IPS-NIHi7 (cell line): ENCODE data around the gene ADORA1.

Experiments used
- DNase-seq: peaks from one replicate; pipeline ENCODE4 v3.0.0; 2012; ENCODE audit warnings: mixed read lengths; ENCODE audit errors: extremely low spot score

ADORA1 gene

GRCh38 chr1:203186446-203187303 lies 59.1 kb downstream of the ADORA1 start, which contains the start of gene CHI3L1:
CHI3L1 (minus strand) TSS chr1:203186704; CDS start chr1:203186623, 81 bp downstream.
- DNase-seq, result peak; percentile 51

GRCh38 chr1:203187304-203187685 lies 59.8 kb downstream of the ADORA1 start:
- no peak for DNase-seq

- no peak for DNase-seq
Measured at GRCh38 chr1:203187689-203188264, 60.3 kb downstream of the ADORA1 start.

DNA sequence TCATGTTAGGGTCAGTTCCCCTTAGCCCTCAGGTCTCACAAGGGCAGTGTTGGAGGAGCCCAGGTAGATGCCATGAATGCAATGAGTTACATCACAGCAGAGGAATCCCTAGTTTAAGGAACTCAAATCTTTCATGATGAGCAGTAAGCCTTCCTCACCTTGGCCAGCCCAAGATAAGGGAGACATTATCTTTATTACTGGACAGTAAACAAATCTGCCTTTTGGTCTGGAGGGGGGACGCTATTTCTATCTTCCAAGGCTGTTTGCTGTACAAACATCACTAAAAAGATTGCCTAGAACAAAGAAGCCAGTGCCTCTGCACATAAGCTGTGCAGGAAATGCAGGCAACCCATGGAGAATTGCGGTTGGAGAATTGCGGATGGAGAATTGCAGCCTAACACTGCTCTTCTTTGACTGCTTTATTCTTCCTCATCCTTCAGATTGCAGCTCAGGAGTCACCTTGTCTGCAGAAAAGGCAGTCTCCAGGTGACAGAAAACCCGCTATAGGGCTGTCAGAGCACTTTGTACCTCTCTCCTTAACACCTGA lies 61.2 kb downstream of the ADORA1 start:
- no peak for DNase-seq

DNA sequence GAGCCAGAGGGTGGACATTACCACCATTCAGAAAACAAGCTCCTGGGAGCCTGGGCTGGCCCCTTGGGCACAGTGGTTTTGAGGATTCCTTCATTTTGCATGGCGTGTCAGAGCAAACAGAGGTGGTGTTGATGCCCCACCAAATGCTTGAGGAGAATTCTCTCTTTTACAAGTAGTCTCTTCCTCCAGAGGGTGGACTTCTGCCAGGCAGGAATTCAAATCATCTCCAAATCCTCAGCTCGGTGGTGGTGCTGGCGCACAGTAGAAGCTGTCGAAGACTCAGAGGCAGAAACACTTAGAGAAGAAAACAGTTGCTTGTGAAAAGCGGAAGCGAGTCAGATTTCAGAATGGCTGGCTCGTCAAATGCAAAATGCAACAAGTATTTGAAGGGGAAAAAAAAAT lies 62.4 kb downstream of the ADORA1 start:
- no peak for DNase-seq

GRCh38 chr1:203190949-203191348 lies 63.4 kb downstream of the ADORA1 start:
- no peak for DNase-seq

DNA sequence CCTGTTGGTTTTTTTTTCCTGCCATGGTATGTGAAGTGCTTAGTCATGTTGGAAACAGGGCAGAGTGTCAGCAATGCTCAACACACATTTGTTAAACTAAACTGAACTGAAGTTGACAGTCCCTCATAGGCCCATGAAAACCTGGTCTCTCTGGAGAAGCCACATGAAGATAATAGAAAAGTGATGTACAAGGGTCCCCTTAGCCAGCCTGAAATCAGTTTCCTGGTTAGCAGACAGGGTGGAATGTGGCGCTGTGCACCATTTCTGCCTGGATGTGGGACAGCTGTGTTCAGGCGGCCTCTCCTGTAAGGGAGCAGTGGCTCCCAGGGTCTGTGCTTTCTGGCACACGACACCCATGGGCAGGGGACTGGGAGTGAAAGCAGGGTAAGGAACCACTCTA lies 68.8 kb downstream of the ADORA1 start:
- no peak for DNase-seq

GRCh38 chr1:203197625-203198024 lies 70.1 kb downstream of the ADORA1 start:
- DNase-seq, result no peak

- DNase-seq, result no peak
Measured at GRCh38 chr1:203199002-203199401, 71.5 kb downstream of the ADORA1 start.

DNA sequence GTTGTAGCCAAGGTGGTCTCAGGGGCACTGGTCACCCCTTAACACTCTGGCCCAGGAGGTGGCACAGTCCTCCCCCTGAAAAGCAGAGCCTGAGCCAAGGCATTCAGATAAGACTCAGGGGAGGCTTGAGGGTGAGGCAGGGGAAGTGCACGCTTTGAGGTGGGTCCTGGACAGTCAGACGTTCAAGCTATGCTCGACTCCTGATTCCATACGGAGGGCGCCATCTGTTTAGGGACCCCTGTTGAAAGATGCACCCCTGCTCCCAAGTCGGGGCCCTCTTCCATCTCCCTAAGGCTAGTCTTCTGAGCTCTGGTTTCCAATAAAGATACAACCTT lies 71.9 kb downstream of the ADORA1 start:
- no peak for DNase-seq

DNA sequence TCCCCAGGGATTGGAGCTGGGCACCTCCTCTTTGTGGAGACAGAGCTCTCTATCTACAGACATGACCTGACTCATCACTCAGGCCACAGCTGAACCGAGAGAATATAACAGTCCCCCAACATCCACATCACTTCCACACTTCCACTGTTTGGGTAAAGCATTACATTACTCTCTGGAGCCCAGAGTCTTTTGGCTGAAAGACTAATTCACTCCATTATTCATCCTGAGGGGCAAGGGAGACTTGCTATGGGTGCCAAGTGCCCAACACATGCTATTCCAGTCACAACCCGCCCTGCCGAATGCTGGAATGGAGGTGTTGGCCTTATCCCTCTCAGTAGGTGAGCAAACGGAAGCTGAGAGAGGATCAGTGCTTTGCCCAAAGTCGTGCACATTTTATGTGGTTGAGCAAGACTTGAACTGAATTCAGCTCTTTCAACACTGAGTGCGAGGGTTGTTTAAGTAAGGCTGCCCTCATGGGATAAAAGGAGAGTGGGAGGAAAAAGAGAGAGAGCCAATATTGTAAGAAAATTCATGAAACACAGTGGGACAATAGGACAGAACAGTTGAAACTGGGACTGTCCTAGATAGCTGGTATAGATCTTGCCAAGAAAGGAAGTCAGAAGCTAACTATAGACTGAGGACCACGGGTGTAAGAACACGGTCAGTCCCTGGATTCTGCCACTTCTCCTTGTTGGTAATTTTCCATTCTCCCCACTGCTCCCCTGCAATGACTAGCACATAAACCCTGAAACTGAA lies 72.5 kb downstream of the ADORA1 start:
- no peak for DNase-seq

DNA sequence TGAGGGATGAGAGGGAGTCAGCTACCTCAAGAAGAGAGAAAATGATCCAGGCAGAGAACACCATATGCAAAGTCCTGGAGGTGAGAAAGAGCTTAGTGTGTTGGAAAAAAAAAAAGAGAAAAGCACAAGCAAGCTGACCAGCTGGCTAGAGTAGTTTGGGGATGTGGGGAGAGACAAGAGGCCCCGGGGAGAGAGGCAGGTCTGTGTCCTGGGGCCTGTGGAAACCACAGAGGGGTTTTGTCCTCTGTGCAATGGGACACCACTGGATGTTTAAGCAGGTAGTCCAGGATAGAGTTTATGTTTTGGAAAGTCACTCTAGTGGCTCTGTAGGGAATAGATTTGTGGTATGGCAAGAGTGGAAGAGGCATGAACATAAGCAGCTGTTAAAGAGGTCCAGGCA lies 73.4 kb downstream of the ADORA1 start:
- DNase-seq, result no peak

DNA sequence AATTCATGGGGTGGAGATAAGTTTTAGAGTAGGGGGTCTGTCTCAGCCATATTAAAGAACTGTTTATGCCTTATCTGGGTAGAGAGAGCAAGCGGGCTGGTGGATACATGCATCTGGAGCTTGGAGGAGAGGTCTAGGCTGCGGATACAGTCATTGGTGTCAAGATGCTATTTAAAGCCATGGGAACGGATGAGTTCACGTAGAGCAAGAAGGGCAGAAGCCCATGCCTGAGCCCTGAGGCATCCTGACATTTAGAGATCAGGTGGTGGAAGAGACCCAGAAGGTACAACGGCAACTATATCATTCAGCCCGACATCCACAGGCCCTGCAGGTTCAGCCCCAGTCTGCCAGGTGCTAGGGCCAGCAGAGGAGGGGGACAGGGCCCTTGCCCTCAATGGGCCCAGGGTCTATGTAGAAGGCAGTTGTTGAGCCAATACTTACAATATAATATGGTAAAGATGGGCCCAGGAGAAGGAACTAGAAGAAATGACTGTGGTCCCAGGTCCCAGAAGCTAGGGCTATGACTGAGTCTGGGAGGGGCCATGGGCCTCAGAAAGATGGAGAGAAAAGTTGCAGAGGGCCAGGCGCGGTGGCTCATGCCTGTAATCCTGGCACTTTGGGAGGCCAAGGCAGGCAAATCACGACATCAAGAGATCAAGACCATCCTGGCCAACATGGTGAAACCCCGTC lies 74.1 kb downstream of the ADORA1 start:
- no peak for DNase-seq

DNA sequence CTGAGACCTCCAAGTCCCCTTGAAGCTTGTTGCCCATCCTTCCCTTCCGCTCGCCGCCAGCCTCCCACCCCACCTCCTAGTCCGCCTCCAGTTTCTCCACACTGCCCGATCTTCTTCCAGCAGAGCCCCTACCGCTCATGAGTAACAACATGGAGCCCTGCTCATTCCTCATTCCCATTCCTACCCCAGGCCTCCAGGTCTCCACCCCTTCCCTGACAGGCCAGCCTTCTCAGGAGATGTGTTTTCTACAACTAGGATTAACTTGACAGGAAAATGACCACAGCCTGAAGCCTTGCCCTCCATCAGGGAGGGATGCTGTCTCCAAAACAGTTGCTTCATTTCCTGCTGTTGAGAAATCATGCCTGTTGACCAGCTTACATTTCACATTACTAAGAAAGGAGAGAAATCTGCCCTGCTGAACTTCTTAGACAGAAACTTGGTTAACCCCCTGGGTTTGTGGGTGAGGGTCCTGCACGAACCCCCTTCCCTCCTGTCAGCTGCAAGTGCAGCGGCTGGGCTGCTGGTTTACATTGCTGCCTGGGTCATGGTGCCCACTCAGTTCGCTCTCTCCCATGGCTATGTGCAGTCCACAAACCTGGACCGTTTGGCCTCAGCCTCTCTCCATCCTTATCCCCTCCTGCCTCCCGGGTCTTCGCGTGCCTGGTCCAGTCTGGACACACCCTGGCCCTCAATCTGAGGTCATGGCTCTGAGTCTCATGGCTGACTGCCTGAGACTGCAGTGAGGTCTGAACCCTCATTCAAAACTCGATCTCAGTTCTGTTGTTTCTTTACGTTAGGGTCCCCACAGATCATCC lies 75.1 kb downstream of the ADORA1 start:
- no peak for DNase-seq

DNA sequence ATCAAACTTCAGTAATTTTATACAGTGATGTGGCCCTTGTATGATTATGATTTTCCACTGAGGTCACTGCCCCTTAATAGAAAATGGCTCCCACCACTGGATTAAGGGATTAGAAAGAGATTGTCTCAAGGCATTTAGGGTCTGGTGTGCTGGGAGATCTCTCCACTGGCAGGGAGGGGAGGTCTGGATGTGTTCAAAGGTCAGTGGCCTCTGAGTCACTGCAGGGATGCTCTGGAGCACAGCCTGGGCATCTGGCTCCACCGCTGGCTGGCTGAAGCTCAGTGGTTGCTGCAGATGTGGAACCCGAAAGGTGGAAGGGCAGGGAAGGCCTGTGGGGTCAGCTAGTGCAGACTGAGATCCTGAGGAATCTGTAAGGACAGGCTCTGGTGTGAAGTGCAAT lies 77.2 kb downstream of the ADORA1 start:
- no peak for DNase-seq

- no peak for DNase-seq
Measured at GRCh38 chr1:203206129-203206687, 78.7 kb downstream of the ADORA1 start.

GRCh38 chr1:203207751-203208150 lies 80.2 kb downstream of the ADORA1 start:
- no peak for DNase-seq

GRCh38 chr1:203208181-203208580 lies 80.7 kb downstream of the ADORA1 start:
- DNase-seq, result no peak

GRCh38 chr1:203210350-203210749 lies 82.8 kb downstream of the ADORA1 start:
- no peak for DNase-seq

DNA sequence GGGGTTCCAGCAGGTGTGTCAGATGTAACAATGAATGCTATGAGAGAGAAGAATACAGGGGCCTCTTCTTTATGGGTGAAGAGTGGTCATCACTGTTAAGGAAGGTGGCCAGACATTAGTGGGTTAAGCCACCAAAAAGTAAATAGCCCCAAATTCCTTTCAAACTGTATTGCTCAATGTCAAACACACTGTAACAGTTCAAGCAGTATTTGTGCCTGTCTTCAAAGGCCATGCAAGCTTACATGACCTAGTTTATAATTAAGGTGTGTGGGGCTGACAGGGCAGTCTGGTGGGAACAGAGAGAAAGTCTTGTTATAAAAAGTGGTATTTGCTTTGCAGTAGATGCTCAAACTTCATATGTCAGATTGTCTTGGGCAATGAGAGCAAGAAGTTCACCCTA lies 83.5 kb downstream of the ADORA1 start:
- DNase-seq, result no peak

GRCh38 chr1:203211812-203212211 lies 84.3 kb downstream of the ADORA1 start:
- no peak for DNase-seq
